Epidermal melanocyte (primary cell): ENCODE measurements around the gene CBLN3.

Experiments
- DNase-seq: peaks from one replicate; pipeline ENCODE4 v3.0.0; 2011; ENCODE audit warnings: low spot score; ENCODE audit not compliant: insufficient read length

The CBLN3 gene

DNA sequence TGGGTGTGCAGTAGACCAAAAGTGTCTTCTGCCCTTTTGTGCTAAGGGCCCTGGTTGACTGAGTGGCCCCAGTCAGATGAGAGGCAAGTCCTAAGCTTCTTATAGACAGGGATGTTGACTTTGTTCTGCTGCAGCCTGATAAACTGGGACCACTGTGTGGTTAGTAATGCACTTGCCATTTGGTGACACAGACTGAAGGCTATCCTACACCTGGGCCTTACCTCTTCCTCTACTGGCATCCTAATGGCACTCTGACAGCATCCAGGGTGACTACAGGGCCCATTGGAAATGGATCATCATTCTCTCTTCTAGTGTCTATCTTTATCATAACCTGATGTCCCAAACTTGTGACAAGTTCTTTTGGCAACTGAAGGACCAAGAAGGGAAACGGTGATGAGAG lies 9.8 kb upstream of the CBLN3 start:
- DNase-seq, result no peak

DNA sequence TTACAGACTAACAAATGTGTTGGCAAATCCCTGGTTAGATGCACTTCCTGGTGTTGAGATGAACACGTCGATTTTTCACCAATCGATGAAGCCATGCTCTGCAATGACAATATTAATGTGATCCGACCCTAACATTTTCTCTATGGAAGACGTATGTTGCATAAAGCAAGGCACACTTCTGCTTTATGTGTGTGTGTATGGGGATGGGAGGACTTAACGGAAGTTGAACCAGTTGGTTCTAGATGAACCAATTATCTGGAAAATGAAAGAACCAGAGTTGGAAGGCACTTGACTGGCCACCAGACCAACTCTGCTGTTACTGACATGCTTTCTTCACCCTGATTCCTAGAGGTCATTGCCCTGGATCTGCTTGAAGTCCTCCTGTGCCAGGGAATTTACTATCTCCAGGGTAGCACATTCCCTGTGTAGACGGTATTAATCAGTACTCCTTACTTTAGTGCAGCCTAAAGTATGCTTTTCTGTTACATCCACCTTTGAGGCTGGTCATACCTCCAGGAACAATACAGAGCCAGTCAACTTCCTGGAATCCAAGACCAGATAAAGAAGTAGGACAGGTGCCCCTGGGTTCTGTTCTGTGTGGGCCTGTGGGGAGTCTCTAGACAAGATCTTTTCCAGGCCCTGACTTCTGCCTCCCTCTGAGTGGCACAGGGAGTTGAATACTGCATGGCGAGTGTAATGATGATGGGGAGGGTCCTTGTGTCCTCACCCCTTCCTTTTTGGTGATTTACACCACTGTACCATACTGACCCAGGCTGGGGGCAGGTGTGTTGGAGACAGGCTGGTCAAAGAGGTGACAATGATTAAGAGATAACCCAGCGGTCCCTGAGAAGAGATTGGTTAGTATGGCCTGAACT lies 9.0 kb upstream of the CBLN3 start:
- no peak for DNase-seq

DNA sequence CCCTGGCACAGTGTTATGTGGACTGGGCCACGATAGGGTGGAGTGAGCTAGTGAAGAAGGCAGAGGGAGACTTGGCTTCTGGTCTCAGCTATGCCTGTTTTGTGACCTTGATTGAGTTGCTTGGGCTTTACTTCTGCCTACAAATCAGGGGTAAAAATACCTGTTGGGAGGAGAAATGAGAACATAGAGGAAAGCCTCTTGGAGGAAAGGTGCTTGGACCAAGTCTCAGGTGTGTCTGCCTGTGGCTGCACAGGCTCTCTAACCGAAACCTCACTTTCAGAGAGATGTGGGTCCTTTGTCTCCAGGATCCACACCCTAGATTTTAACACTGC lies 8.2 kb upstream of the CBLN3 start:
- DNase-seq, result no peak

DNA sequence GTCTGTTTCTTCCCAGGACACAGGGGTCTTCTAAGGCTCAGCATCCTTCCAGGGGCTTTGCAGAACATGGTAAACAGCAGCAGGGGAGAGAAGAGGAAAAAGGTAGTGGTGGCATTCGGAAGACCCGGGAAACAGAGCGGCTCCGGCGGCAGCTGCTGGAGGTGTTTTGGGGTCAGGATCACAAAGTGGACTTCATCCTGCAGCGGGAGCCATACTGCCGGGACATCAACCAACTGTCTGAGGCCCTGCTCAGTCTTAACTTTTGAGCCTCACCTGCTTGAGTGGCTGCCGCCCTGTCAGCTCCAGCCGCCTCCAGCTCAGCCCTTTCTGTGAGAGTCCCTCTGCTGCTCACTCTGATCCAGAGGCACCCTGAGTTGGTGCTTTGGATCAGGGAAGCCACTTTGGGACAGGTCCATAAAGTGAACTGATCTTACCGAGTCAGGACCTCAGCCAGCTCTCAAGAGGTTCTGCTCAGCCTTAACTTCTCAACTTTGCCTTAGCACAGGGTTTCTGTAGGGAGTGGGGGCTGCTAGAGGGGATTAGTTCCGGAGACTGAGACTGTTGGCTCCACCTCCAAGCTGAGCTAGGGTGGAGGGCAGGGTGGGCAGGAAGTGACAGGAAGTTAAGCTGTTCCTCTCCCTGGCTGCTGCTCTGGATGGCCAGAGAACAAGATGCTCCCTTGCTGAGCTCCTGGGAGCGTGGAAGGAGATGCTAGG lies 7.7 kb upstream of the CBLN3 start:
- DNase-seq, result no peak

DNA sequence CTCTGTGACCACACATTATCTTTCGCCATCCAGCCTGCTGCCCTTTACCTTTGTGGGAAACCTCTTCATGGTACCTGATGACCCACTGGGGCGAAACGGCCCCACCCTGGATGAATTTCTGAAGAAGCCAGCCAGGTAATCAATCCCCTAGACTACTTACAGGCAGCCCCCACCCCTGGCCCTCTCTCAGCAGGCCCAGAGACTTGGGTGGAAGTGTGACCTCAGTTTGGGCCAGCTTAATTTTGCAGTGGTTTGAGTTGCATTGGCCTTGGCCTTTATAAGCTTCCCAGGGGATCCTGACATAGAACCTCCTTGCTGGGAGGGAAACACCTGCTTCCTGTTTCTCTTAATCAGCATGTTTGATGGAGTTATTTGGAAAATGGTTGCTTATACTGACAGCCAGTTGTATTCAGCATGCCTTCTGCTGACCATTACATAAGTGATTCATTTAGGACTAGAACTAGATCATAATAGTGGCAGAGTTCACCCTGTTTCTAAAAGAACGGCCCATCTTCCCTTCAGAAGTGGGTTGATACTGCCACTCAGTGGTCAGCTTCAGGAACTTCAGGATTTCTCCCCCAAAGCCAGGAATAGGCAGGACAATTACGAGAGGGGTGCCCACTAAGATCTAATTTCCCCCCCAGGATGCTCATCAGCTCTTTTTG lies 7.0 kb upstream of the CBLN3 start:
- DNase-seq, result peak; percentile 44

DNA sequence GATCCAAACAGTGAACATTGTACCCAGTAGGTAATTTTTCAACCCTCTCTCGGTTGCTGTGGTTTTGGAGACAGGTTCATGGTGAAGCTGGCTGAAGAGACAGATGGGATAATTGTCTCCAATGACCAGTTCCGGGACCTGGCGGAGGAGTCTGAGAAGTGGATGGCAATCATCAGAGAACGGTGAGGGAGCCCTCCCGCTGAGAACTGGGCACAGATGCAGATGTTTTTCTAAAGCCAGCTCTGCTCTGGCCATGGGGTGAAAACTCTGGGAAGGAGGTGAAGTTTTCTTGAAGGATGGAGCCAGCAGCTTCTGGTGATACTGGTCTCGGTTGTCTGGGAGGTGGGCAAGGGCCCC lies 6.5 kb upstream of the CBLN3 start:
- no peak for DNase-seq

DNA sequence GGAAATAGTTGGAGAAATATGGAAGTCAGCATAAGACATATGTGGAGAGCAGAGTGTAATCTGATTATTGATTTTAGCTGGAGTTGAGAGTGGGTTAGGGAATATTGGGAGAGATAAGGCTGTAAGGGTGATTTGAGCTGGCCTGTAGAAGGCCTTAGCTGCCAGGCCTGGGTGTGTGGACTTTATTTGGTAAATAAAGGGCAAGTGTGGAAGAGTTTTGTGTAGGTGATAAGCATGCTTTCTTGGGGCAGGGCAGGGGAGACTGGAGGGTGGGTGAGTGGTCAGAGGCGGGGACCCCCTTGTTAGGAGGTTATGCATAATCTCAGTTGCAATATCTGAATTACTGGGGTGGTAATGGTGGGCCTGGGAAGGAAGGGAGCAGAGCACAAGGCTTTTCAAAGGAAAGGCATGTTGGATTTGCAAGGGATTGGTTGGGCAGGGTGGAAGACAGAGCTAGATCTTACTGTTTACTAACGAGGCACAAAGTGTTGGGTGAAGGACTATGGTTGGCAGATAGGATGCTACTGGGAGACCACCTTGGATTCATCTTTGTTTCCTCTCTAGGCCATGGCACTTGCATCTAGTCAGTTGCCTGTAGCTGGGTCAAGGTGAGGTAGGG lies 5.8 kb upstream of the CBLN3 start:
- DNase-seq, result no peak

DNA sequence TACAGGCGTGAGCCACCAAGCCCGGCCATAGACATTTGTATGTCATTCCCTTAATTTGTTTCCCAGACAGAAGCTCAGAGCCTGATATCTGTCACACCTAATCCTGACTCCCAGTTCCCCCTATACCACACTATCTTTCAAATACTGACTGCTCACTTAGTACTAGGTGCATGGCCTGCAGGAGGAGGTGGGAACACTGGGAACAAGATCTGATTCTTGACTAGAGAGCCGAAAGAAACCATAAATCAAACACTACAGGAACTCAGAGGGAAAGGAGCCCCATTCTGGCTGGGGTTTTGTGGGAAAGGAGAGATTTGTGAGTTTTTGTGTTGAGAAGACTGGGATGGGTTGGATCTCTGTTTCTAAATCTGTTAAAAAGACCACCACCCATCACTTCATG lies 5.2 kb upstream of the CBLN3 start:
- no peak for DNase-seq

DNA sequence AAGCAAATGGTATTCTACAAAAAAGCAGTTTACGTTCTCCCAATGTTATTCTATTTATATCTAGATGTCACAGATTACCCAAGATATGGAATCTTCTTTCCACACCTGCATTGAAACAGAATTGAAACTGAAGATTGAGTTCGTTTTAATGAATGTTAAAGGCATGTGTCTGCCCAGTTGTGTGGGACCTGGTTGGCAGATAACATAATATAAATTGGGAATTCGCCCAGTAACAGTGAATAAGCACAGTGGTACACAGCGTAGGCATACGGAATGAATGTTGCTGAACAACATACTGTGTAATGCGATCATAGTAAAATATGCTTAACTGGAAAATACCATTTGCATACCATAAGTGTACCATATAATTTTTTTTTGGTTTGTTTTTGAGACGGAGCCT lies 4.6 kb upstream of the CBLN3 start:
- no peak for DNase-seq

DNA sequence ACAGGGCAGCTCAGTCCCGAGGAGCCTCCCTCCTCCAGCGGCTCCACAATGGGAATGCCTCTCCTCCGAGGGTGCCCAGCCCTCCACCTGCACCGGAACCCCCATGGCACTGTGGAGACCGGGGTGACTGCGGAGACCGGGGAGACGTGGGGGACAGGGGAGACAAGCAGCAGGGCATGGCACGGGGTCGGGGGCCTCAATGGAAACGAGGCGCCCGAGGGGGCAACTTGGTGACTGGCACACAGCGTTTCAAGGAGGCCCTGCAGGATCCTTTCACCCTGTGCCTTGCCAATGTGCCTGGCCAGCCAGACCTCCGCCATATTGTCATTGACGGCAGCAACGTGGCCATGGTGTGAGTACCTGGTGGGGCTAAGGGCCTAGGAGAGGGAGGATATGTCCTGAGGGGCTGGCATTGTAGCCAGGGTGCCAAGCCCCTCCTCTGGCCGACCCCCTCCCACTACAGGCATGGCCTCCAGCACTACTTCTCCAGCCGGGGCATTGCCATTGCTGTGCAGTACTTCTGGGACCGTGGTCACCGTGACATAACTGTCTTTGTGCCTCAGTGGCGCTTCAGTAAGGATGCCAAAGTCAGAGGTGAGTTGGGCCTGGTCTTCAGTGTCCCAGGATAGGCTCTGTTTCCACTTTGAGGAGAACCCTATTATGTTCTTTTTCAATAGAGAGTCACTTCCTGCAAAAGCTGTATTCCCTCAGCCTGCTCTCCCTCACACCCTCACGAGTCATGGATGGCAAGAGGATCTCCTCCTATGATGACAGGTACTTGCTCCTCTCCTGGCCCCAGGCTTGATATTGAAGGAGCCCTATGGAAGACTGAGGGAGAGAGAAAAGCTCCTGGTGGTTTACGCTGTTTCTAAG lies 3.0 kb upstream of the CBLN3 start:
- DNase-seq, result no peak

DNA sequence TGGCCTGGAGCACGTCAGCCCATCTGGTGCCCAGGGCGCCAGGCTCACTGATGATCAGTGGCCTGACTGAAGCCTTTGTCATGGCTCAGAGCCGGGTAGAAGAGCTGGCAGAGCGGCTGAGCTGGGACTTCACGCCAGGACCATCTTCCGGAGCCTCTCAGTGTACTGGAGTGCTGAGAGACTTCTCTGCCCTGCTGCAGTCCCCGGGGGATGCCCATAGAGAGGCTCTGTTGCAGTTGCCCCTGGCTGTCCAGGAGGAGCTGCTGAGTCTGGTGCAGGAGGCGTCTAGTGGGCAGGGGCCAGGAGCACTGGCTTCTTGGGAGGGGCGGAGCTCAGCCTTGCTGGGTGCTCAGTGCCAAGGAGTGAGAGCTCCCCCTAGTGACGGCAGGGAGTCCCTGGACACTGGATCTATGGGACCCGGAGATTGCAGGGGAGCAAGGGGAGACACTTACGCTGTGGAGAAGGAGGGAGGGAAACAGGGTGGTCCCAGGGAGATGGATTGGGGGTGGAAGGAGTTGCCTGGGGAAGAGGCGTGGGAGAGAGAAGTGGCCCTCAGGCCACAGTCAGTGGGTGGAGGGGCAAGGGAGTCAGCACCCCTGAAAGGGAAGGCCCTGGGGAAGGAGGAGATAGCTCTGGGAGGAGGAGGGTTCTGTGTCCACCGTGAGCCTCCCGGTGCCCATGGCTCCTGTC lies 2.2 kb upstream of the CBLN3 start:
- DNase-seq, result peak; percentile 86

DNA sequence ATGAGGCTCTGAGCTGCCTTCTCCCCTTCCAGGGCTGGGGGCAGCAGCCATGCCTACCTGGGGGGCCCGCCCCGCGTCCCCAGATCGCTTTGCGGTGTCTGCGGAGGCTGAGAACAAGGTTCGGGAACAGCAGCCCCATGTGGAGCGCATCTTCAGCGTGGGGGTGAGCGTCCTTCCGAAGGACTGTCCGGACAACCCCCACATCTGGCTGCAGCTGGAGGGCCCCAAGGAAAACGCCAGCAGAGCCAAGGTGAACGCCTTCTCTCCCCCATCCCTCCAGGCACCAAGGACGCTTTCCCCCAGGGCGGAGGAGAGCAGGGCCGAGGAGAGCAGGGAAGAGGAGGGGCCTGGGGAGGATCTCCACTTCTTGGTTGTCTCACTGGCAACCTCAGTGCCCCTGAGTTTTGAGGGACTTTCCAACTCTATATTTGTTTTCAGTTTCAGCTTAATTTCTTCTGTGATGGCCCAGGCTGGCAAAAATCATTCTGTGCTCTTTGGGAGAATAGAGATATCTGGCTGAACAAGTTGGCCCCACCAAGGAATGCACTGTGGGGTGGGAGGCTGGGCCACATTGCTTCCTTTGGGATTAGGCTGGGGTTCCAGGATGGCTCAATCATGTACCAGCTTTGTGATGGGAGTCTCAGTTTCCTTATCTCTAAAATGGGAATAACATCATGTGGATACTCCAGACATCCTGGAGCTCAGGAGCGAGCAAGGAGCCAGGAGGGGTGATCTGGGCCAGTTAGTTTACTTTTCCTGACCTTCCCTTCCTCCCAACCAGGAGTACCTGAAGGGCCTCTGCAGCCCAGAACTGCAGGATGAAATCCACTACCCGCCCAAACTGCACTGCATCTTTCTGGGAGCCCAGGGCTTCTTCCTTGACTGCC lies 1.5 kb upstream of the CBLN3 start:
- no peak for DNase-seq

DNA sequence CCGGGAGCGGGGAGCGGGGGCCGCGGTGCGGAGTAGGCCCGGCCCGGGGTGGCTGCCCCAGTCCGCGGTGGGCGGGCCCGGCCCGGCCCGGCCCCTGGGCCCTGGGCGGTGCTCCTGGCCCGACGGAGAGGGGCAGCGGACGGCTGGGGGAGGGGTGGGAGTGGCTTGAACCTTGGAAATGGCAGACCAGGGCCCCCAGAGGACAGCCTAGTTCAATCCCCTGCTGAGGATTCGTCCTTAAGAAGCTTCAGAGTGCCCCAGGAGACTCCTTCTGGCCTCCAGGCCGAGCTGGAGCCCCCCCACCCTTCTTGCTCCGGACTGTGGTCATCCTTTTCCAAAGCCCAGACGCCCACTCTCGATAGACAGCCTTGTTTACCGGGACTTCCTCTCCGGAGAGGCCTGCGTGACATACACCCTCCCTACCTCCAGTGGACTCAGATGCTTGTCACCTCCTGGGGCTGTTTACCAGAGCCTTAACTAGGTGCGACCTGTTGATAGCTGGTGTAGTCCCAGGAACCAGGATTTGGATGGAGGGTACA lies 744 bp upstream of the CBLN3 start:
- peak; percentile 73 for DNase-seq

DNA sequence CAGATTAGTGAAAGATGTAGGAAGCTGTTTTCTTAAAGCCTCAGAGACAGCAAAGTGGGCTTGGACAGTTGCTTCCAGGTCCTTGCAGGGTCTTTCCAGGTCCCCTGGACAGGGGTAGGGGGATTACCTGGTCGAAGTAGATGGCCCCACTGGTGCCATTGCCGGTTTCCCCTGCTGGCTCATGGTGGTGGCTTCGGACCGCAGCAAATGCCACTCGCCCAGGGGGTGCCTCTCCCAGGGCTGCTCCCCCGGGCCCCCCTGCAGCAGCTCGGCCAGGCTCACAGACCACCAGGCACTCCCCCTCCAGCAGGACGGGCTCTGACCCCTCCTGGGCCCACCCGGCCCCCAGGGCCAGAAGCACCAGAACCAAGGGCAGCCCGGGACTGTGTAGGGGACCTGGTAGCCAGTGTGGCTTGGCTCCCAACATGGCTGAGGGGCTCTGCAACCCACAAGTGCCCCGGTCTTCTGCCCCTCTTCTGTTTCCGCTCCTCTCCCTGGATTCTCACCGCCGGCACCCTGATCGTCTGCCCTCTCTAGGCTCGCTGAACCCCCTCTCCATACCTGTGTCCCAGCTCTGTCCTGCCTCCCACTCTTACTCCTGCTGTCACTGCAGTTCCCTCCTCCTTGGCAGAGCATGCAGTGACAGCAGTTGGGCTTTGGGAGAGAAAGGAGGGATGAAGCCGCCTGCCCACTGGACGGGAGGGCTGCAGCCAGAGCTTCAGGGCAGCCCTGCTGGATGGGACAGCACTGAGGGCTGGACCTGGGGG lies 657 bp downstream of the CBLN3 start:
- DNase-seq, result no peak

DNA sequence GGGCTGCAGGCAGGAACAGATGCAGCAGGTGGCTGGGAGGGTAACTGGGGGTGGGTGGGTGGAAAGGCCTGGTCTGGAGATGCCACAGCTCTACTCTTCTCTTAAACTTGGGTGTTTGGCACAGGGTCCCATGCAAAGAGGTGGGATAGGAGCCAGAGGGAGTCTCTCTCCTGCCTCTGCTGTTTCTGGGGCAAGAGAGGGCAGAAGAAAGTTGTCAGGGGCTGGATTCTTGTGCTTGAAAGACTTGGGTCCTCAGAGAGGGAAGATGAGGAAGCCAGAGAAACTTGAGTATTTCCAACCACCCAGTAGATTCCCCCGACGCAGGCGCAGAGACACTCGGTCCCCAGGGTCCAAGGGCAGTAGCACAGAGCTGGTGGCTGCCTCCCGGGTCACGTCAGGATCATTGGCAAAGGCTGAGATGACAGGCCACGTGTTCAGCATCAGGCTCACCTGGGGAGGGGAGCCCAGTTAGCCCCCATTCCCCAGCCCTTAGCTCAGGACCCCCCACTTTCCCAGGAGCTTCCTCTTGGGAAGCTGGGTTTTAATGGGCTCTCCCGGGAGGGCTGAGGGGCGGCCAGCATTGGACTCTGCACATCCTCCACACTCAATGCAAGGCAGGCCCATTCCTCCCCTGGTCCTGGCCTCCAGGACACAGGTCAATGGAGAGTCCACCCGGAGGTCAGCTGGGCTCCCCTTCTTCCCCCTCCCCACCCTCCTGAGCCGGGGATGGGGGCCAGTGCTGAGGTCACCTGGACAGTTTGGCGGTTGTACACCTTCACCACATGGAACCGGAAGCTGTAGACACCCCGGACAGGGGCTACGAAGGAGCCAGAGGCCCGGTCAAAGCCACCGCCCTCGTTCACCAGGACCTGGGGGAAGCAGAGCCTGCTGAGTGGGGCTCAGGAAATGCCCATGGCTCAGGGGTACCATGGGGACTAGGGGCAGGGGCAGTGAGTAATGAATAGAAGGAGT lies 1.6 kb downstream of the CBLN3 start:
- no peak for DNase-seq

DNA sequence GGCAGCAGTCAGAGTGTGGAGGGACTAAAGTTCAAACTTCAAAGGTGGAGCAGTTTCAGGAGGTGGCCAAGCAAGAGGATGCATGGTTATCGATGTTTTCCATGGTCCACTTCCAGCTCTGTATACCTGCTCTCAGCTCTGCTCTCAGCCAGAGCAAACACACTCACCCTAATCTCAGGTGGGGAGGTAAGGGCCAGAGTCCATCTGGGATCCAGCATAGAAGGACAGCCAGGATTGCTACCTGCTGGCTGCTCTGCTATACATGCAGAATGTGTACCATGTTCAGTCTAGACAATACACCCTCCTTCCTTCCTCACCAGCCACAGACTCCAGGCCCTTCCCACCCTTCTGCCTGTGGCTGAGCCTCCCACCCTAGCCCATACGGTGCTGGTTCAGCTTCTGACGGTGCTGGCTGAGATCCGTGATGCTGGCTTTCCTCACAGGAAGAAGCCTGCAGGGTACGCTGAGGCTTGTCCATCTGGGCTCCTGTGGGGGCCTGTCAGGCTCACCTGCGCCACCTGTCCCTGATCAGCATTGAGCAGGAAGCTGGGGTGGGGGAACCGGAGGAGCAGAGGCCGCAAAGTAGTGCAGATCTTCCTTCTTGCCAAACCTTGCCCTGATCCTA lies 2.4 kb downstream of the CBLN3 start:
- DNase-seq, result no peak
